ENCODE results near the gene DSC2.

DNA sequence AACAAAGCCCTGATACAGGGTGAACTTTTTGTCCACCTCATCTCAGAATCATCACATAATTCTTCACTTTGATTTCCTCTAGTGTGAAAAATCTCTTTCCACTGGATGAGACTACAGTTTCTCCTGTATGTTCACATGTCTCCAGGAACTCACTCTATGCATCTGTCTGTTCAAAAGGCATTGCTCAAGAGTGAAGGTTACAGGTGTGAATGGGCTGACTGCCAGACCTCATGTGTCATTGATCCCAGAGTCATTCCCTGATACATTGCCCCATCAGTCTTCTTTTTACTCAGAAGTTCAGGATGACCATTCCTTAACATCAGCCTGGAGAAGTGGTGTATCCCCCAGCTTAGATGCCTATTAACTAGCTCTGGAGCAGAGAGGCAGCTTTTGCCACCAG lies 55.3 kb downstream of the DSC2 start:
- no peak for TF ChIP-seq CTCF (IDR thresholded peaks at IDR 0.05; ENCODE audit: insufficient read depth, low read length)
- no peak for TF ChIP-seq POLR2AphosphoS5 (IDR thresholded peaks at IDR 0.05; ENCODE audit: low read depth)
